Thyroid gland (tissue), 4 donors: Measurements from ENCODE around the gene PERP.
"Not testable (repeated sequence)": the region's sequence is repeated elsewhere in the genome, so short reads cannot be mapped to it uniquely, and the experiment has no call there.

Experiments
- CTCF ChIP-seq, 6 experiments: fragments of 200-600 bp in 3 of 6; fragments of 450-650 bp in 3 of 6; sonication (generic) in 3 of 6; IDR thresholded peaks; one replicate each; pipeline ENCODE4 v1.5.1; 2016 to 2019; ENCODE audit warnings: antibody characterized with exemption in 6 of 6, mild to moderate bottlenecking in 2 of 6, inconsistent platforms in 1 of 6, moderate library complexity in 1 of 6
- POLR2A ChIP-seq, 2 donors: fragments of 450-650 bp; IDR thresholded peaks; one replicate each; pipeline ENCODE4 v1.6.1; 2017; ENCODE audit warnings: antibody characterized with exemption in 2 of 2, mild to moderate bottlenecking in 2 of 2, moderate library complexity in 1 of 2

GRCh38 chr6:138119229-138119628 lies 12.0 kb upstream of the PERP start:
- not testable (repeated sequence) for TF ChIP-seq CTCF, POLR2A (IDR thresholded peaks at IDR 0.05)
